HG03342 (cell line): Measurements from ENCODE around the gene CLDN20.
"Not testable (repeated sequence)": the region's sequence is repeated elsewhere in the genome, so short reads cannot be mapped to it uniquely, and the experiment has no call there.

Experiments used
- ATAC-seq: cut with Tn5 transposase; IDR thresholded peaks from one replicate; pipeline ENCODE4 v1.9.1; 2021; ENCODE audit warnings: mild to moderate bottlenecking, moderate library complexity; ENCODE audit not compliant: unreplicated experiment

CLDN20 gene

GRCh38 chr6:155310596-155310995 lies 46.8 kb downstream of the CLDN20 start:
- ATAC-seq: no peak

- ATAC-seq: no peak
These were observed 47.3 kb downstream of the CLDN20 start for GRCh38 chr6:155311086-155311485.

- ATAC-seq: no peak
These were observed 47.8 kb downstream of the CLDN20 start for GRCh38 chr6:155311583-155311982.

GRCh38 chr6:155312950-155313349 lies 49.1 kb downstream of the CLDN20 start:
- not testable (repeated sequence) for ATAC-seq

GRCh38 chr6:155313602-155314091 lies 49.8 kb downstream of the CLDN20 start:
- ATAC-seq: peak; percentile 11

- peak; percentile 93 for ATAC-seq
These were observed 50.4 kb downstream of the CLDN20 start, which contains the start of gene TFB1M for GRCh38 chr6:155314092-155314772. Gene TFB1M, minus strand, starts transcription at chr6:155314484. Its CDS starts 56 bp downstream, at chr6:155314428.

GRCh38 chr6:155314773-155315515 lies 51.1 kb downstream of the CLDN20 start:
- peak; percentile 55 for ATAC-seq

- ATAC-seq: no peak
These were observed 51.7 kb downstream of the CLDN20 start for GRCh38 chr6:155315516-155315871.

GRCh38 chr6:155316419-155316818 lies 52.6 kb downstream of the CLDN20 start:
- no peak for ATAC-seq

- ATAC-seq: no peak
These were observed 53.4 kb downstream of the CLDN20 start for GRCh38 chr6:155317186-155317585.

- peak; percentile 47 for ATAC-seq
These were observed 56.1 kb downstream of the CLDN20 start for GRCh38 chr6:155319902-155320301.

GRCh38 chr6:155324172-155324571 lies 60.4 kb downstream of the CLDN20 start:
- ATAC-seq: no peak

- ATAC-seq: no peak
These were observed 61.2 kb downstream of the CLDN20 start for GRCh38 chr6:155324993-155325392.

- no peak for ATAC-seq
These were observed 62.1 kb downstream of the CLDN20 start for GRCh38 chr6:155325700-155326516.
